ENCODE data around the gene CSTA.

Gene CSTA

DNA sequence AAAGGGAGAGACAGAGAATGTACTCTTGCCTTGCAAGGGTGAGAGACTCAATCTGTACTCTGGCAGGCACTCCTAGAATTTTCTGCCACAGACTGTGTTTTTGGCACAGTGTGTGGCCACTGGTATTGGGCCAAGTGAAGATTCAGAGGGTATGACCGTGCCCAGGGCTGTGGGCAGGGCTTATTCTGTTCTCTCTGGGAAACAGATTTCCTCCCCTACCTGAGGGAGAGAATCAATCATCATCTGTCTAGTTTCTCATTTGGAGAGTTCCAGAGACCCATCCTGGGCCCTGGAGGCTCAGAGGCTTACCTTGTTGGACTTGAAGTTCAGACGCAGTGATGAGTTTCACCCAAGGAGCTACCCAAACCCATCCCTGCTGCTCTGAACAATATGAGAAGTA lies 28.2 kb downstream of the CSTA start:
- Histone ChIP-seq H3K4me1 (ENCODE audit: insufficient read depth, low read length, severe bottlenecking) (no peaks in the 10 kb centered on the region), H3K4me3 (ENCODE audit: low read depth, low read length, poor library complexity, severe bottlenecking) (no peak overlapping the region), H3K4me2 (ENCODE audit: low read length) (no peak overlapping the region), H3F3A (ENCODE audit: insufficient read depth, low read length) (no peaks in the 10 kb centered on the region), H3K9me3 (ENCODE audit: low read length) (no peaks in the 10 kb centered on the region), H2AFZ (ENCODE audit: low read length) (no peak overlapping the region), H3K9me2 (ENCODE audit: low read depth, low read length) (no peaks in the 10 kb centered on the region), H4K20me1 (ENCODE audit: insufficient read depth, low read length) (no peaks in the 10 kb centered on the region), H3K9ac (ENCODE audit: low read length) (no peak overlapping the region), H3K36me3 (ENCODE audit: insufficient read depth, low read length) (peaks cover 5% of the 10 kb centered on the region; the same call in 1 of the 2 replicates), H3K27ac (ENCODE audit: low read depth, low read length, poor library complexity, severe bottlenecking) (no peak overlapping the region), H3K27me3 (ENCODE audit: insufficient read depth, low read length) (no peaks in the 10 kb centered on the region), H3K79me2 (ENCODE audit: insufficient read depth, low read length) (no peaks in the 10 kb centered on the region)
- no peak for TF ChIP-seq EZH2 (IDR thresholded peaks at IDR 0.05; ENCODE audit: borderline replicate concordance, low read length)
- TF ChIP-seq, protein P1, sequence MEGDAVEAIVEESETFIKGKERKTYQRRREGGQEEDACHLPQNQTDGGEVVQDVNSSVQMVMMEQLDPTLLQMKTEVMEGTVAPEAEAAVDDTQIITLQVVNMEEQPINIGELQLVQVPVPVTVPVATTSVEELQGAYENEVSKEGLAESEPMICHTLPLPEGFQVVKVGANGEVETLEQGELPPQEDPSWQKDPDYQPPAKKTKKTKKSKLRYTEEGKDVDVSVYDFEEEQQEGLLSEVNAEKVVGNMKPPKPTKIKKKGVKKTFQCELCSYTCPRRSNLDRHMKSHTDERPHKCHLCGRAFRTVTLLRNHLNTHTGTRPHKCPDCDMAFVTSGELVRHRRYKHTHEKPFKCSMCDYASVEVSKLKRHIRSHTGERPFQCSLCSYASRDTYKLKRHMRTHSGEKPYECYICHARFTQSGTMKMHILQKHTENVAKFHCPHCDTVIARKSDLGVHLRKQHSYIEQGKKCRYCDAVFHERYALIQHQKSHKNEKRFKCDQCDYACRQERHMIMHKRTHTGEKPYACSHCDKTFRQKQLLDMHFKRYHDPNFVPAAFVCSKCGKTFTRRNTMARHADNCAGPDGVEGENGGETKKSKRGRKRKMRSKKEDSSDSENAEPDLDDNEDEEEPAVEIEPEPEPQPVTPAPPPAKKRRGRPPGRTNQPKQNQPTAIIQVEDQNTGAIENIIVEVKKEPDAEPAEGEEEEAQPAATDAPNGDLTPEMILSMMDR (IDR thresholded peaks at IDR 0.05; ENCODE audit: low read length), result no peak

DNA sequence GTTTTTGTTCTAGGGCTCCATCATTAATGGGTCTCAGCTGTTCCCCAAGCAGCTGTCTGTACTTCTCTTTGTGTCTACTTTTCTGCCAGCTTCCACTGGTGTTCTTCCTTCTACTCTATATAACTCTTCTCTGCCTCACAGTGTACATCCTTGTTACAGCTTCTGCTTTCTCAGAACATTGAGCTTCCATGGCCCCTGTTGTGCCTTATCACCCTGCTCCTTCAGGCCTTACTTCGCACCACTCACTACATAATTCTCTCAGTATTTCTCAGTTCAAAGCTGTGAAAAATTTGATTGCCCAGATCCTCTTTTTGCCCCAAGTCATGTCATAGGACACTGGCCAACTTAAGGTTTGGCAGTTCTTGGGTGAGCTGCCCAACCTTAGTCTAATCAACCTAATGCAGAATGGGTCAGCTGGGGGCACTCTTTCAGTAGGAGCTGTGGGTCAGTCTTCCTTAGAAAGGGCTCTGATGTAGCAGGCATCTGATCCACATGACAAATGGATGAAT lies 28.9 kb downstream of the CSTA start:
- Histone ChIP-seq H3F3A (ENCODE audit: insufficient read depth, low read length) (no peaks in the 10 kb centered on the region), H3K9me3 (ENCODE audit: low read length) (no peaks in the 10 kb centered on the region), H4K20me1 (ENCODE audit: insufficient read depth, low read length) (no peaks in the 10 kb centered on the region), H2AFZ (ENCODE audit: low read length) (no peak overlapping the region), H3K79me2 (ENCODE audit: insufficient read depth, low read length) (no peaks in the 10 kb centered on the region), H3K27me3 (ENCODE audit: insufficient read depth, low read length) (no peaks in the 10 kb centered on the region), H3K36me3 (ENCODE audit: insufficient read depth, low read length) (peaks cover 13% of the 10 kb centered on the region), H3K4me1 (ENCODE audit: insufficient read depth, low read length, severe bottlenecking) (no peaks in the 10 kb centered on the region), H3K27ac (ENCODE audit: low read depth, low read length, poor library complexity, severe bottlenecking) (no peak overlapping the region), H3K9me2 (ENCODE audit: low read depth, low read length) (no peaks in the 10 kb centered on the region), H3K9ac (ENCODE audit: low read length) (no peak overlapping the region), H3K4me3 (ENCODE audit: low read depth, low read length, poor library complexity, severe bottlenecking) (no peak overlapping the region), H3K4me2 (ENCODE audit: low read length) (no peak overlapping the region)
- TF ChIP-seq, protein P1 (IDR thresholded peaks at IDR 0.05; ENCODE audit: low read length), result no peak
- no peak for TF ChIP-seq EZH2 (IDR thresholded peaks at IDR 0.05; ENCODE audit: borderline replicate concordance, low read length)

- no peaks in the 10 kb centered on the region for H3K27me3 ChIP-seq (ENCODE audit: insufficient read depth, low read length)
- H3K9me2 ChIP-seq (ENCODE audit: low read depth, low read length), result no peaks in the 10 kb centered on the region
- peaks cover 15% of the 10 kb centered on the region for H3K36me3 ChIP-seq (ENCODE audit: insufficient read depth, low read length)
- no peak overlapping the region for H3K4me2 ChIP-seq (ENCODE audit: low read length)
- H3F3A ChIP-seq (ENCODE audit: insufficient read depth, low read length), result no peaks in the 10 kb centered on the region
- no peaks in the 10 kb centered on the region for H4K20me1 ChIP-seq (ENCODE audit: insufficient read depth, low read length)
- no peak overlapping the region for H2AFZ ChIP-seq (ENCODE audit: low read length)
- H3K4me3 ChIP-seq (ENCODE audit: low read depth, low read length, poor library complexity, severe bottlenecking), result no peak overlapping the region
- no peak overlapping the region for H3K27ac ChIP-seq (ENCODE audit: low read depth, low read length, poor library complexity, severe bottlenecking)
- TF ChIP-seq, protein P1 (IDR thresholded peaks at IDR 0.05; ENCODE audit: low read length), result no peak
- TF ChIP-seq EZH2 (IDR thresholded peaks at IDR 0.05; ENCODE audit: borderline replicate concordance, low read length), result no peak
- no peaks in the 10 kb centered on the region for H3K9me3 ChIP-seq (ENCODE audit: low read length)
- no peaks in the 10 kb centered on the region for H3K4me1 ChIP-seq (ENCODE audit: insufficient read depth, low read length, severe bottlenecking)
- no peaks in the 10 kb centered on the region for H3K79me2 ChIP-seq (ENCODE audit: insufficient read depth, low read length)
- no peak overlapping the region for H3K9ac ChIP-seq (ENCODE audit: low read length)
Measured at GRCh38 chr3:122355612-122356011, 30.6 kb downstream of the CSTA start.
